GM23338 (cell line): ENCODE data around the gene MTMR3.

Source experiments
- EZH2 ChIP-seq: fragments of 200-600 bp; sonication (generic); IDR thresholded peaks from one replicate; pipeline ENCODE4 v1.8.0; 2017; ENCODE audit warnings: antibody characterized with exemption, mild to moderate bottlenecking, low read depth; ENCODE audit not compliant: unreplicated experiment
- EZH2phosphoT487 ChIP-seq: fragments of 200-600 bp; sonication (generic); IDR thresholded peaks from one replicate; pipeline ENCODE4 v1.8.1; 2018; ENCODE audit warnings: antibody characterized with exemption; ENCODE audit not compliant: unreplicated experiment
- POLR2AphosphoS5 ChIP-seq: IDR thresholded peaks from 2 replicates; pipeline ENCODE4 v1.6.1; 2016; ENCODE audit warnings: antibody characterized with exemption, low read depth
- ZNF114 ChIP-seq: fragments of 250-450 bp; sonication (Bioruptor Pico); IDR thresholded peaks from 2 replicates; pipeline ENCODE4 v1.5.0; 2020; ENCODE audit warnings: mild to moderate bottlenecking, moderate library complexity
- ZNF331 ChIP-seq: fragments of 250-450 bp; sonication (Bioruptor Pico); IDR thresholded peaks from 2 replicates; pipeline ENCODE4 v1.5.0; 2020; ENCODE audit warnings: low read depth, mild to moderate bottlenecking, moderate library complexity
- TF ChIP-seq, protein P1 (sequence below), 2 experiments: fragments of 200-600 bp in 1 of 2; sonication (generic) in 1 of 2; conservative IDR thresholded peaks; 2 replicates each; pipeline versions ENCODE4 v1.5.1 to v1.6.1; 2016 to 2017; ENCODE audit warnings: antibody characterized with exemption in 2 of 2, low read depth in 2 of 2, mild to moderate bottlenecking in 2 of 2, moderate library complexity in 1 of 2
- TF ChIP-seq, protein P2 (sequence below): IDR thresholded peaks from one replicate; pipeline ENCODE4 v1.6.1; 2018; ENCODE audit warnings: antibody characterized with exemption; ENCODE audit not compliant: unreplicated experiment

DNA sequence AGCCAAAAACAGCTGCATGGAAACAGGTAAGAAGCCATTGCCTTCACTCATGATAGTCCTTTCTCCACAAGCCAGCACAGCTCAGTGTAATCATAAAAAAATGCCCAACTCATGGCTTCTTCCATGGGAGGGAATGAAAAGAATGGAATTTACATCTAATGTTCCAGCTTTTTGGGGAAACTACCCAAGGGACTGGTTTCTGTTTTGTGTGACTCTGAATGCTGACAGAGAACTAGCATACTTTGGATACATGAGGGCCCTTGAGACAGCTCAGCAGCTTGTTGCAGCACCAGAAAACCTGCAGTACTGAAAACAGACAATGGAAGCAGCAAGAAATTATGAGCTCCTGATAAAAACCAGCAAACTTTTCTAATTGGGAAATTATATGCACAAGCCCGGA lies 173.0 kb downstream of the MTMR3 start:
- TF ChIP-seq, protein P1, sequence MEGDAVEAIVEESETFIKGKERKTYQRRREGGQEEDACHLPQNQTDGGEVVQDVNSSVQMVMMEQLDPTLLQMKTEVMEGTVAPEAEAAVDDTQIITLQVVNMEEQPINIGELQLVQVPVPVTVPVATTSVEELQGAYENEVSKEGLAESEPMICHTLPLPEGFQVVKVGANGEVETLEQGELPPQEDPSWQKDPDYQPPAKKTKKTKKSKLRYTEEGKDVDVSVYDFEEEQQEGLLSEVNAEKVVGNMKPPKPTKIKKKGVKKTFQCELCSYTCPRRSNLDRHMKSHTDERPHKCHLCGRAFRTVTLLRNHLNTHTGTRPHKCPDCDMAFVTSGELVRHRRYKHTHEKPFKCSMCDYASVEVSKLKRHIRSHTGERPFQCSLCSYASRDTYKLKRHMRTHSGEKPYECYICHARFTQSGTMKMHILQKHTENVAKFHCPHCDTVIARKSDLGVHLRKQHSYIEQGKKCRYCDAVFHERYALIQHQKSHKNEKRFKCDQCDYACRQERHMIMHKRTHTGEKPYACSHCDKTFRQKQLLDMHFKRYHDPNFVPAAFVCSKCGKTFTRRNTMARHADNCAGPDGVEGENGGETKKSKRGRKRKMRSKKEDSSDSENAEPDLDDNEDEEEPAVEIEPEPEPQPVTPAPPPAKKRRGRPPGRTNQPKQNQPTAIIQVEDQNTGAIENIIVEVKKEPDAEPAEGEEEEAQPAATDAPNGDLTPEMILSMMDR (conservative IDR thresholded peaks at IDR 0.05; ENCODE audit: low read depth in 2 of 2): no peak
- no peak for TF ChIP-seq ZNF114 (CRISPR knock-in tag)
- TF ChIP-seq POLR2AphosphoS5: no peak
- TF ChIP-seq ZNF331: no peak
- TF ChIP-seq, protein P2, sequence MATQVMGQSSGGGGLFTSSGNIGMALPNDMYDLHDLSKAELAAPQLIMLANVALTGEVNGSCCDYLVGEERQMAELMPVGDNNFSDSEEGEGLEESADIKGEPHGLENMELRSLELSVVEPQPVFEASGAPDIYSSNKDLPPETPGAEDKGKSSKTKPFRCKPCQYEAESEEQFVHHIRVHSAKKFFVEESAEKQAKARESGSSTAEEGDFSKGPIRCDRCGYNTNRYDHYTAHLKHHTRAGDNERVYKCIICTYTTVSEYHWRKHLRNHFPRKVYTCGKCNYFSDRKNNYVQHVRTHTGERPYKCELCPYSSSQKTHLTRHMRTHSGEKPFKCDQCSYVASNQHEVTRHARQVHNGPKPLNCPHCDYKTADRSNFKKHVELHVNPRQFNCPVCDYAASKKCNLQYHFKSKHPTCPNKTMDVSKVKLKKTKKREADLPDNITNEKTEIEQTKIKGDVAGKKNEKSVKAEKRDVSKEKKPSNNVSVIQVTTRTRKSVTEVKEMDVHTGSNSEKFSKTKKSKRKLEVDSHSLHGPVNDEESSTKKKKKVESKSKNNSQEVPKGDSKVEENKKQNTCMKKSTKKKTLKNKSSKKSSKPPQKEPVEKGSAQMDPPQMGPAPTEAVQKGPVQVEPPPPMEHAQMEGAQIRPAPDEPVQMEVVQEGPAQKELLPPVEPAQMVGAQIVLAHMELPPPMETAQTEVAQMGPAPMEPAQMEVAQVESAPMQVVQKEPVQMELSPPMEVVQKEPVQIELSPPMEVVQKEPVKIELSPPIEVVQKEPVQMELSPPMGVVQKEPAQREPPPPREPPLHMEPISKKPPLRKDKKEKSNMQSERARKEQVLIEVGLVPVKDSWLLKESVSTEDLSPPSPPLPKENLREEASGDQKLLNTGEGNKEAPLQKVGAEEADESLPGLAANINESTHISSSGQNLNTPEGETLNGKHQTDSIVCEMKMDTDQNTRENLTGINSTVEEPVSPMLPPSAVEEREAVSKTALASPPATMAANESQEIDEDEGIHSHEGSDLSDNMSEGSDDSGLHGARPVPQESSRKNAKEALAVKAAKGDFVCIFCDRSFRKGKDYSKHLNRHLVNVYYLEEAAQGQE: no peak
- no peak for TF ChIP-seq EZH2
- no peak for TF ChIP-seq EZH2phosphoT487
